Measurements from ENCODE around the gene DNASE1L1. TPM values are rescaled to one million over a fixed set of nuclear protein-coding genes. Genes with fewer than 3 reads are reported as not detected.

Gene DNASE1L1
- total RNA-seq, 1 donor from 2014 or later, result 16.6 TPM

DNA sequence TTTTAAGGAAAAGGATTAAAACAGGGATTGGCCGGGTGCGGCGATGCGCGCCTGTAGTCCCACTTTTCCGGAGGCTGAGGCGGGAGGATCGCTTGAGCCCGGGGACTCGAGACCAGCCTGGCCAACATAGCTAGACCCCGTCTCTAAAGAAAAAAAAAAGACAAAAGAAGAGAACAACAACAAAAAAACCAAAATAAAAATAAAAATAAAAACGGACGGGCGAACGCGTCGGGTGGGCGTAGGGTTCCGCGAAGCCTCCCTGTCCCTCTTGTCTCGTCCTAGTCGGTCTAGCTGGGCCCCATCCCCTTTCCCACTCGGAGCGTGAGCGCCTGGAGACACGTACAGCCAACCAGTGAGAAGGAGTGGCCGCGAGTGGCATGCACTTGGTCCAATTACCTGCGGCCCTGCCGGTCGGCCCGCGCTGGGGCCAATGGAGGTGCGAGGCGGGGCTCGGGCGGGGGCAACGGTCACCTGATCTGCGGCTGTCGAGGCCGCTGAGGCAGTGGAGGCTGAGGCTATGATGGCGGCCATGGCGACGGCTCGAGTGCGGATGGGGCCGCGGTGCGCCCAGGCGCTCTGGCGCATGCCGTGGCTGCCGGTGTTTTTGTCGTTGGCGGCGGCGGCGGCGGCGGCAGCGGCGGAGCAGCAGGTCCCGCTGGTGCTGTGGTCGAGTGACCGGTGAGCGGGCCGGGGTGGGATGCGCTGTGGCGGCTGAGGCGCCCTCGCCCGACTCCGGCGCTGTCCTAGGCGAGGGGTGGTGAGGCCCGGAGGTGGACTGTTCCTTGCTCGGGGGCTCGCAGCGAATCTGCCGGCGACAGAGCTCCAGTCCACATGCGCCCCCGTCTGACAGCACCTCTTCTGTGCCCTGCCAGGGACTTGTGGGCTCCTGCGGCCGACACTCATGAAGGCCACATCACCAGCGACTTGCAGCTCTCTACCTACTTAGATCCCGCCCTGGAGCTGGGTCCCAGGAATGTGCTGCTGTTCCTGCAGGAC, 19.4 kb upstream of the DNASE1L1 start, which contains the start of gene ATP6AP1:
TSS of gene ATP6AP1 (plus strand) at position 502 of the 996 bp plus-strand sequence. CDS start at position 518, 16 bp downstream.
- H3K4me3 ChIP-seq (ENCODE audit: low read depth, low read length), result peak within 1 kb of the TSS; percentile 67
- H3K36me3 ChIP-seq (ENCODE audit: control insufficient read depth, insufficient read depth, low read length), result no peaks in the 10 kb centered on the region
- TF ChIP-seq, protein P1, sequence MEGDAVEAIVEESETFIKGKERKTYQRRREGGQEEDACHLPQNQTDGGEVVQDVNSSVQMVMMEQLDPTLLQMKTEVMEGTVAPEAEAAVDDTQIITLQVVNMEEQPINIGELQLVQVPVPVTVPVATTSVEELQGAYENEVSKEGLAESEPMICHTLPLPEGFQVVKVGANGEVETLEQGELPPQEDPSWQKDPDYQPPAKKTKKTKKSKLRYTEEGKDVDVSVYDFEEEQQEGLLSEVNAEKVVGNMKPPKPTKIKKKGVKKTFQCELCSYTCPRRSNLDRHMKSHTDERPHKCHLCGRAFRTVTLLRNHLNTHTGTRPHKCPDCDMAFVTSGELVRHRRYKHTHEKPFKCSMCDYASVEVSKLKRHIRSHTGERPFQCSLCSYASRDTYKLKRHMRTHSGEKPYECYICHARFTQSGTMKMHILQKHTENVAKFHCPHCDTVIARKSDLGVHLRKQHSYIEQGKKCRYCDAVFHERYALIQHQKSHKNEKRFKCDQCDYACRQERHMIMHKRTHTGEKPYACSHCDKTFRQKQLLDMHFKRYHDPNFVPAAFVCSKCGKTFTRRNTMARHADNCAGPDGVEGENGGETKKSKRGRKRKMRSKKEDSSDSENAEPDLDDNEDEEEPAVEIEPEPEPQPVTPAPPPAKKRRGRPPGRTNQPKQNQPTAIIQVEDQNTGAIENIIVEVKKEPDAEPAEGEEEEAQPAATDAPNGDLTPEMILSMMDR (IDR thresholded peaks at IDR 0.05; ENCODE audit: insufficient read depth, low read length, poor library complexity, severe bottlenecking), result no peak
- no peaks in the 10 kb centered on the region for H3K27me3 ChIP-seq (ENCODE audit: control insufficient read depth, insufficient read depth, low read length)
- peak; percentile 70 for DNase-seq (ENCODE audit: low read depth)

DNA sequence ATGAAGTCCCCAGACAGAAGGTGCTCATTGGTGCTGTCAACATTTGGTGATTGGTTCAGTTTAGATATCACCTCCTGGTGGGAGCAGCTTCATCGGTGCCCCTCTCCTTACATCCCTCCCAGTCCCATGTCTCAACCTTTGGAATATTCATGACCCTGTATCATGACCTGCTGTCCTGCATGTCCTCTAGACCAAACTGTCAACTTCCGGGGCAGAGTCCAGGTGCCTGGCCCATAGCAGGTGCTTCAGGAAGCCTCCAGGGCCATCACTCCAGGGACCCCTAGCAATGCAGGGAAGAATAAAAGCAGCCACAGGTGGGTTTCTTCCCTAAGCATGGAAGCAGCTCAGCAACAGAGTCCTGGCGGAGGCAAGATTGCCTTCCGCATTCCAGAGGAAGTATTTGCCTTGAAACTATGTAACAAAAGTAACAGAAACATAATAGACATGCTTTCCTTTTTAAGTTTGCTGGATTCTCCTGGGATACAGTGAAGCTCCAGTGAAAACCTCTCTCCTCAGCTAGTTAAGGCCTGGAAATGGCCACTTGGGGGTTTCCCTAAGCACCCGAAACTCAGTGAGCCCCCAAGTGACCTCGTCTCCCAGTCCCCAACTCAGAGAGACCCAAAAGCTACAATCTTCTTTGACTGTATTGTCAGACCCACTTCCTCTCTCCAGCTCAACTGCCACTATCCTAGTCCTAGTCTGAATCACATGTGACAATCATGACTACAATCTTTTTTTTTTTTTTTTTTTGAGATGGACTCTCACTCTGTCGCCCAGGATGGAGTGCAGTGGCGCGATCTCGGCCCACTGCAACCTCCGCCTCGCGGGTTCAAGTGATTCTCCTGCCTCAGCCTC, 18.1 kb upstream of the DNASE1L1 start:
- Histone ChIP-seq H3K27me3 (ENCODE audit: control insufficient read depth, insufficient read depth, low read length) (no peaks in the 10 kb centered on the region), H3K36me3 (ENCODE audit: control insufficient read depth, insufficient read depth, low read length) (no peaks in the 10 kb centered on the region), H3K4me3 (ENCODE audit: low read depth, low read length) (no peak overlapping the region)
- no peak for DNase-seq (ENCODE audit: low read depth)
- TF ChIP-seq, protein P1 (IDR thresholded peaks at IDR 0.05; ENCODE audit: insufficient read depth, low read length, poor library complexity, severe bottlenecking), result no peak

DNA sequence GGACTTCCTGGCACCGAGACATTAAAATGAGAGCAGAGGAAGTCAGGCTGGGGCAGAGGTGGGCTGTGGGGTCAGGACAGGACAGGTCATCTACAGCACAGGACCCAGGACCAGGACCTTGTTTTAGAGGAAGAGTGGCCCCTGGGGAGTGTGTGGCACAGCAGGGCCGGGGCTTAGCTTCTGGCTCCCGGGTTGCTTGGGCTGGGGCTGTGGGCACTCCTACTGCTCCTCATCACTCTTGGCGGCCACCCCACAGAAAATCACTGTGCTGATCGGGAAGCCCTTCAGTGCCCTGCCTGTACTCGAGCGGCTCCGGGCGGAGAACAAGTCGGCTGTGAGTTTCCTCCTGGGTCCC, 11.3 kb upstream of the DNASE1L1 start:
- no peak overlapping the region for H3K4me3 ChIP-seq (ENCODE audit: low read depth, low read length)
- no peak for DNase-seq (ENCODE audit: low read depth)
- TF ChIP-seq, protein P1 (IDR thresholded peaks at IDR 0.05; ENCODE audit: insufficient read depth, low read length, poor library complexity, severe bottlenecking), result no peak
- H3K27me3 ChIP-seq (ENCODE audit: control insufficient read depth, insufficient read depth, low read length), result no peaks in the 10 kb centered on the region
- no peaks in the 10 kb centered on the region for H3K36me3 ChIP-seq (ENCODE audit: control insufficient read depth, insufficient read depth, low read length)

DNA sequence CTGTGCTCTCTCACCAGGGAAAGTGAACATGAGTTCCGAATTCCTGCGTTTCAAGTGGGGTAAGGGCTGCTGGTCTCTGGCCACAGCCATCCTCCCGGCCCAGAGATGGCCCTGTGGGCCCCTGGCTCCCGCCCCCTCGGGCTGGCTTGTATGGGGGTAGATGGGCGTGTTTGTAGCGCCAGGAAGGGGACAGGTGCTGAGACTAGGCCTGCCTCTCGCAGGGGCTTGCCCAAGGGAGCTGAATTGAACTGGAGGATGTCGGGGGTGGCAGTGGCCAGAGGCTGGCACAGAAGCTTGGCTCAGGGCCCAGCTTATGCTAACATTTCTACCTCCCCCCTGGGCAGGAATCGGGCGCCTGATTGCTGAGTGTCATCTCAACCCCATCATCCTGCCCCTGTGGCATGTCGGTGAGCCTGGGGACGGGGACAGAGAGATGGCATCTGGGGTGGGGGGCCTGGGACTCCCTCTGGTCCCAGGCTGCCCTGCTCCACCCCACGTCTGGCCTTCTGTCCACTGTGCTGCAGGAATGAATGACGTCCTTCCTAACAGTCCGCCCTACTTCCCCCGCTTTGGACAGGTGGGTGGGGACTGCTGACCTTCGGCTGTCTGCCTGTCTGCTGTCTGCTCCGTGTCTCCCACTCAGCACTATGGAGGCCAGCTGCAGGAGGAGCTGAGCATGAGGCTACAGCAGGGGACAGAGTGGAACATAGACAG, 10.8 kb upstream of the DNASE1L1 start:
- TF ChIP-seq, protein P1 (IDR thresholded peaks at IDR 0.05; ENCODE audit: insufficient read depth, low read length, poor library complexity, severe bottlenecking), result no peak
- Histone ChIP-seq H3K36me3 (ENCODE audit: control insufficient read depth, insufficient read depth, low read length) (no peaks in the 10 kb centered on the region), H3K27me3 (ENCODE audit: control insufficient read depth, insufficient read depth, low read length) (no peaks in the 10 kb centered on the region), H3K4me3 (ENCODE audit: low read depth, low read length) (no peak overlapping the region)
- no peak for DNase-seq (ENCODE audit: low read depth)

DNA sequence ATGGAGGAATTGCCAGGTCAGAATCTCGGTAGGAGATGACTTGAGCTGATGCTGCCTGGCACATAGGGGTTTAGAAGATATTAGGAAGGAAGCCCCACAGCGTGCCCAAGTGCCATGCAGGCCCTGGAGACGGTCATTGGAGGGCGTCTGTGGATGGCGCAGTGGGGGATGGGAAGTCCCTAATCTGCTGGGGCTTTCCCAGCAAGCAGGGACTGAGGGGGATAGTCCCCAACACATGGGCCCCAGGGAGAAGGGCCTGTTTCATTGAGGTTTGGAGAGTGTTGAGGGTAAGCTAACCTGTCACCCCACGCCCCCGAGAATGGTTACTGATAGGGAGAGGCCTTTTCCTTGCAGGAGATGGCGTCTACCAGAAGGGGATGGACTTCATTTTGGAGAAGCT, 10.1 kb upstream of the DNASE1L1 start:
- Histone ChIP-seq H3K36me3 (ENCODE audit: control insufficient read depth, insufficient read depth, low read length) (no peaks in the 10 kb centered on the region), H3K4me3 (ENCODE audit: low read depth, low read length) (no peak overlapping the region), H3K27me3 (ENCODE audit: control insufficient read depth, insufficient read depth, low read length) (no peaks in the 10 kb centered on the region)
- TF ChIP-seq, protein P1 (IDR thresholded peaks at IDR 0.05; ENCODE audit: insufficient read depth, low read length, poor library complexity, severe bottlenecking), result no peak
- no peak for DNase-seq (ENCODE audit: low read depth)
